Measurements from ENCODE around the gene HLA-DQA2. TPM values are rescaled to one million over a fixed set of nuclear protein-coding genes. Genes with fewer than 3 reads are reported as not detected.

Gene HLA-DQA2
- not detected for polyA plus RNA-seq (2013, experiment 1 of 2)
- polyA plus RNA-seq (2013, experiment 2 of 2): 0.03 TPM

GRCh38 chr6:32741031-32741960 is at the start of gene HLA-DQA2:
HLA-DQA2 (plus strand) TSS chr6:32741391; CDS start chr6:32741444, 53 bp downstream.
- Histone ChIP-seq H3K79me1 (ENCODE audit: low read length) (no peaks in the 10 kb centered on the region), H3K56ac (ENCODE audit: low read length) (no peak within 1 kb of the TSS), H3K18ac (ENCODE audit: low read length) (no peak within 1 kb of the TSS), H3K9ac (ENCODE audit: low read length) (no peak within 1 kb of the TSS), H3K4me2 (ENCODE audit: low read length) (no peak within 1 kb of the TSS), H3K27ac (ENCODE audit: low read depth, low read length) (no peak within 1 kb of the TSS), H2AK5ac (ENCODE audit: low read length) (no peak within 1 kb of the TSS), H3K4me3 (ENCODE audit: low read length) (no peak within 1 kb of the TSS), H3K36me3 (ENCODE audit: control insufficient read depth, insufficient read depth, low read length) (no peaks in the 10 kb centered on the region), H3K4me1 (ENCODE audit: control insufficient read depth, low read depth, low read length) (no peaks in the 10 kb centered on the region), H2BK5ac (ENCODE audit: low read length) (no peak within 1 kb of the TSS), H3K4ac (ENCODE audit: low read depth, low read length) (no peak within 1 kb of the TSS), H2BK120ac (ENCODE audit: low read depth, low read length) (no peak within 1 kb of the TSS), H3K23ac (ENCODE audit: low read length) (no peak within 1 kb of the TSS), H2BK15ac (replicated peaks; ENCODE audit: low read depth) (no peak within 1 kb of the TSS), H4K5ac (ENCODE audit: low read length) (no peak within 1 kb of the TSS), H3K79me2 (ENCODE audit: control insufficient read depth, insufficient read depth, low read length) (no peaks in the 10 kb centered on the region), H4K8ac (ENCODE audit: low read depth, low read length) (no peak within 1 kb of the TSS), H3K27me3 (ENCODE audit: insufficient read depth, low read length, poor library complexity) (no peaks in the 10 kb centered on the region)
- whole genome bisulfite sequencing (ENCODE audit: extremely low coverage, insufficient coverage, low lambda C conversion rate): no CpG with 5 or more reads among the region's 7 CpGs
- peak; percentile 9 for DNase-seq

GRCh38 chr6:32692019-32692418 is 49.2 kb upstream of the HLA-DQA2 start:
- H2BK5ac ChIP-seq (ENCODE audit: low read length): no peak overlapping the region
- no peak overlapping the region for H3K23ac ChIP-seq (ENCODE audit: low read length)
- H4K5ac ChIP-seq (ENCODE audit: low read length): no peak overlapping the region
- H3K4me3 ChIP-seq (ENCODE audit: low read length): no peak overlapping the region
- no peak overlapping the region for H3K4ac ChIP-seq (ENCODE audit: low read depth, low read length)
- H2BK120ac ChIP-seq (ENCODE audit: low read depth, low read length): no peak overlapping the region
- no peak overlapping the region for H4K8ac ChIP-seq (ENCODE audit: low read depth, low read length)
- H3K79me1 ChIP-seq (ENCODE audit: low read length): no peaks in the 10 kb centered on the region
- H3K9ac ChIP-seq (ENCODE audit: low read length): no peak overlapping the region
- H3K56ac ChIP-seq (ENCODE audit: low read length): no peak overlapping the region
- no peaks in the 10 kb centered on the region for H3K27me3 ChIP-seq (ENCODE audit: insufficient read depth, low read length, poor library complexity)
- H3K27ac ChIP-seq (ENCODE audit: low read depth, low read length): no peak overlapping the region
- H3K36me3 ChIP-seq (ENCODE audit: control insufficient read depth, insufficient read depth, low read length): no peaks in the 10 kb centered on the region
- no peak overlapping the region for H3K4me2 ChIP-seq (ENCODE audit: low read length)
- DNase-seq: peak; percentile 70
- no peak overlapping the region for H2AK5ac ChIP-seq (ENCODE audit: low read length)
- no peaks in the 10 kb centered on the region for H3K79me2 ChIP-seq (ENCODE audit: control insufficient read depth, insufficient read depth, low read length)
- no peaks in the 10 kb centered on the region for H3K4me1 ChIP-seq (ENCODE audit: control insufficient read depth, low read depth, low read length)
- no peak overlapping the region for H2BK15ac ChIP-seq (replicated peaks; ENCODE audit: low read depth)
- no peak overlapping the region for H3K18ac ChIP-seq (ENCODE audit: low read length)
- no CpG with 5 or more reads among the region's 1 CpG for WGBS (ENCODE audit: extremely low coverage, insufficient coverage, low lambda C conversion rate)

- no peak overlapping the region for H3K9ac ChIP-seq (ENCODE audit: low read length)
- no peak overlapping the region for H2AK5ac ChIP-seq (ENCODE audit: low read length)
- H3K4ac ChIP-seq (ENCODE audit: low read depth, low read length): no peak overlapping the region
- no peak overlapping the region for H3K4me2 ChIP-seq (ENCODE audit: low read length)
- H3K36me3 ChIP-seq (ENCODE audit: control insufficient read depth, insufficient read depth, low read length): no peaks in the 10 kb centered on the region
- no peak overlapping the region for H3K4me3 ChIP-seq (ENCODE audit: low read length)
- no peak overlapping the region for H3K56ac ChIP-seq (ENCODE audit: low read length)
- no CpG with 5 or more reads among the region's 1 CpG for WGBS (ENCODE audit: extremely low coverage, insufficient coverage, low lambda C conversion rate)
- H2BK5ac ChIP-seq (ENCODE audit: low read length): no peak overlapping the region
- H3K23ac ChIP-seq (ENCODE audit: low read length): no peak overlapping the region
- no peaks in the 10 kb centered on the region for H3K4me1 ChIP-seq (ENCODE audit: control insufficient read depth, low read depth, low read length)
- no peak overlapping the region for H3K27ac ChIP-seq (ENCODE audit: low read depth, low read length)
- no peaks in the 10 kb centered on the region for H3K79me2 ChIP-seq (ENCODE audit: control insufficient read depth, insufficient read depth, low read length)
- no peaks in the 10 kb centered on the region for H3K27me3 ChIP-seq (ENCODE audit: insufficient read depth, low read length, poor library complexity)
- no peak overlapping the region for H4K5ac ChIP-seq (ENCODE audit: low read length)
- H4K8ac ChIP-seq (ENCODE audit: low read depth, low read length): no peak overlapping the region
- H3K18ac ChIP-seq (ENCODE audit: low read length): no peak overlapping the region
- H2BK120ac ChIP-seq (ENCODE audit: low read depth, low read length): no peak overlapping the region
- H3K79me1 ChIP-seq (ENCODE audit: low read length): no peaks in the 10 kb centered on the region
- no peak for DNase-seq
- no peak overlapping the region for H2BK15ac ChIP-seq (replicated peaks; ENCODE audit: low read depth)
Measured at GRCh38 chr6:32697031-32697430, 44.2 kb upstream of the HLA-DQA2 start.

- WGBS (ENCODE audit: extremely low coverage, insufficient coverage, low lambda C conversion rate): no CpG with 5 or more reads among the region's 6 CpGs
- no peak overlapping the region for H2BK120ac ChIP-seq (ENCODE audit: low read depth, low read length)
- H2AK5ac ChIP-seq (ENCODE audit: low read length): no peak overlapping the region
- H4K8ac ChIP-seq (ENCODE audit: low read depth, low read length): no peak overlapping the region
- no peak overlapping the region for H3K4me3 ChIP-seq (ENCODE audit: low read length)
- no peak overlapping the region for H3K9ac ChIP-seq (ENCODE audit: low read length)
- no peak overlapping the region for H3K27ac ChIP-seq (ENCODE audit: low read depth, low read length)
- DNase-seq: peak; percentile 81
- H3K56ac ChIP-seq (ENCODE audit: low read length): no peak overlapping the region
- no peaks in the 10 kb centered on the region for H3K27me3 ChIP-seq (ENCODE audit: insufficient read depth, low read length, poor library complexity)
- H3K79me2 ChIP-seq (ENCODE audit: control insufficient read depth, insufficient read depth, low read length): no peaks in the 10 kb centered on the region
- H3K18ac ChIP-seq (ENCODE audit: low read length): no peak overlapping the region
- H3K79me1 ChIP-seq (ENCODE audit: low read length): no peaks in the 10 kb centered on the region
- H3K23ac ChIP-seq (ENCODE audit: low read length): no peak overlapping the region
- H3K4me1 ChIP-seq (ENCODE audit: control insufficient read depth, low read depth, low read length): no peaks in the 10 kb centered on the region
- no peak overlapping the region for H4K5ac ChIP-seq (ENCODE audit: low read length)
- no peak overlapping the region for H3K4ac ChIP-seq (ENCODE audit: low read depth, low read length)
- H3K4me2 ChIP-seq (ENCODE audit: low read length): no peak overlapping the region
- no peaks in the 10 kb centered on the region for H3K36me3 ChIP-seq (ENCODE audit: control insufficient read depth, insufficient read depth, low read length)
- H2BK15ac ChIP-seq (replicated peaks; ENCODE audit: low read depth): no peak overlapping the region
- H2BK5ac ChIP-seq (ENCODE audit: low read length): no peak overlapping the region
Measured at GRCh38 chr6:32700391-32701040, 40.7 kb upstream of the HLA-DQA2 start.

- Histone ChIP-seq H3K79me1 (ENCODE audit: low read length) (no peaks in the 10 kb centered on the region), H4K8ac (ENCODE audit: low read depth, low read length) (no peak overlapping the region), H3K9ac (ENCODE audit: low read length) (no peak overlapping the region), H3K56ac (ENCODE audit: low read length) (no peak overlapping the region), H3K4me2 (ENCODE audit: low read length) (no peak overlapping the region), H3K27ac (ENCODE audit: low read depth, low read length) (no peak overlapping the region), H2AK5ac (ENCODE audit: low read length) (no peak overlapping the region), H3K36me3 (ENCODE audit: control insufficient read depth, insufficient read depth, low read length) (no peaks in the 10 kb centered on the region), H2BK15ac (replicated peaks; ENCODE audit: low read depth) (no peak overlapping the region), H3K18ac (ENCODE audit: low read length) (no peak overlapping the region), H3K79me2 (ENCODE audit: control insufficient read depth, insufficient read depth, low read length) (no peaks in the 10 kb centered on the region), H4K5ac (ENCODE audit: low read length) (no peak overlapping the region), H3K4ac (ENCODE audit: low read depth, low read length) (no peak overlapping the region), H3K4me3 (ENCODE audit: low read length) (no peak overlapping the region), H3K23ac (ENCODE audit: low read length) (no peak overlapping the region), H3K27me3 (ENCODE audit: insufficient read depth, low read length, poor library complexity) (no peaks in the 10 kb centered on the region), H2BK5ac (ENCODE audit: low read length) (no peak overlapping the region), H2BK120ac (ENCODE audit: low read depth, low read length) (no peak overlapping the region), H3K4me1 (ENCODE audit: control insufficient read depth, low read depth, low read length) (no peaks in the 10 kb centered on the region)
- 100% methylated on average over 1 of the region's 4 CpGs for WGBS (ENCODE audit: extremely low coverage, insufficient coverage, low lambda C conversion rate)
- no peak for DNase-seq
Measured at GRCh38 chr6:32703347-32703746, 37.8 kb upstream of the HLA-DQA2 start.

Measured in mesendoderm (in vitro differentiated cells).